ENCODE measurements around the gene DNMBP.
"Not testable (repeated sequence)": the region's sequence is repeated elsewhere in the genome, so short reads cannot be mapped to it uniquely, and the experiment has no call there.

DNMBP gene

GRCh38 chr10:99958806-99959205 lies 50.9 kb downstream of the DNMBP start:
- no peak for DNase-seq (ENCODE audit: extremely low read depth in 1 of 2, low read depth in 1 of 2)

DNA sequence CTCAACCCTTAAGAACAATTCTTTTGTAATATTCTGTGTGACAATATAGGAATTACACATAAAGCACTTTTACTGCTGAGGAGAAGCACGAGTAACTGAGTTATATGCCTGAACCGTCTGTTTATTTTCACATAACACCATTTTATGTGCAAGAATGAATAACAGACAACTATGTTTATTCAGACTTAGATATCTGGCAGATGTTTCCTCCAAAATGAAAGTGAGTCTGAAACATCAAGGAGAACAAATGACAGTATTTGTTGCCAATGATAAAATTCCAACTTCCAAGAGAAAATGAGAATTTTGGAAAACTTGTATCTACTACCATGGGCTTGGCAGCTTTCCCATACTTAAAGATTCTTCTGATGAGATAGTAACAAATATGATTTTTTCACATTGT lies 51.4 kb downstream of the DNMBP start:
- no peak for DNase-seq (ENCODE audit: extremely low read depth in 1 of 2, low read depth in 1 of 2)

DNA sequence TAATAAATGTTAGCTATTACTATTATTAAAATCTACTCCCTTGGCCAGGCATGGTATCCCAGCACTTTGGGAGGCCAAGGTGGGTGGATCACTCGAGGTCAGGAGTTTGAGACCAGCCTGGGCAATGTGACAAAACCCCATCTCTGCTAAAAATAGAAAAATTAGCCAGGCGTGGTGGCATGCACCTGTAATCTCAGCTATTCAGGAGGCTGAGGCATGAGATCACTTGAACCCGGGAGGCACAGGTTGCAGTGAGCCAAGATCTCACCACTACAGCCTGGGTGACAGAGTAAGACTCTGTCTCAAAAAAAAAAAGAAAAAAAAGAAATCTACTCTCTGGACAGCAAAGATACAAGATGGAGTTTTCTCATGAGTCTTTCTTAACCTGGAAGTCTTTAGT lies 56.2 kb downstream of the DNMBP start:
- DNase-seq (ENCODE audit: extremely low read depth in 1 of 2, low read depth in 1 of 2): not testable (repeated sequence)

DNA sequence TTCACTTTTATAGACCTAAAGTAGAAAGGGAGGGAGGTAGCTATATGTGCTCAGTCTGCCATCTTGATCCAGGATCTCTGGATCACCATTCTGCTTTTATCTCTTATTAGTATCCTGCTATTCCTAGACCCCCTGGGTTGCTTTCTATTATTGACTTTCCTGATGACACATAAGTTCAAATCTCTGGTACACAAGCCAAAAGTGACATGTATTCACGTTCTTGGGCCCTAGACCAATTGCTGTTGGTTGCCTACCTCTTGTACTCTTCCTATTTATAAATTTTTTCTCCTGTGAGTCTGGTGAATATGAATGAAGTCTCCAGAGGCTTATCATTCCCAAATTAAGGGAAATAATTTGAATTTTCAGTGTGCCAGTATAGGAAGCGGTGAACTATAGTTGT lies 56.9 kb downstream of the DNMBP start:
- no peak for DNase-seq (ENCODE audit: extremely low read depth in 1 of 2, low read depth in 1 of 2)

GRCh38 chr10:99946051-99946450 lies 63.7 kb downstream of the DNMBP start:
- DNase-seq (ENCODE audit: extremely low read depth in 1 of 2, low read depth in 1 of 2): not testable (repeated sequence)

GRCh38 chr10:99945263-99945662 lies 64.5 kb downstream of the DNMBP start:
- no peak for DNase-seq (ENCODE audit: extremely low read depth in 1 of 2, low read depth in 1 of 2)

DNA sequence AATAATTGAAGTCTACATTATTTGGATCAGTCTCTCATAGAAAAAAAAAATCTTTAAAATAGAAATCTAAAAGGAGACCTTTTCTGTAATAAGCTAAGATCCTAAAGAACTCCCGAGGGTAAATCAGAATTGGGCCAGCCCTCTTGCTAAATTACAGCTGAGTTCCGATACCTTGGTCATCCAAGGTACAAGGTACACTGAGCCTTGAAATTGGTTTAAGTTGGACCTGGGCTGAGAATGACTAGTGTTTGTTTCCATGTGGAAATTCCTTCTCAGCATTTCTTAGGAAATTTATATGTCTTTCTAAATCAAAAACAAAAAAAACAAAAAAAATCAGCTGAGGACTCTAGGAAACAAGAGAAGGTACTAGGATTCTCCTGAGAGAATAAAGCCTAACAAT lies 64.9 kb downstream of the DNMBP start:
- DNase-seq (ENCODE audit: extremely low read depth in 1 of 2, low read depth in 1 of 2): no peak

GRCh38 chr10:99943908-99944307 lies 65.8 kb downstream of the DNMBP start:
- DNase-seq (ENCODE audit: extremely low read depth in 1 of 2, low read depth in 1 of 2): no peak

DNA sequence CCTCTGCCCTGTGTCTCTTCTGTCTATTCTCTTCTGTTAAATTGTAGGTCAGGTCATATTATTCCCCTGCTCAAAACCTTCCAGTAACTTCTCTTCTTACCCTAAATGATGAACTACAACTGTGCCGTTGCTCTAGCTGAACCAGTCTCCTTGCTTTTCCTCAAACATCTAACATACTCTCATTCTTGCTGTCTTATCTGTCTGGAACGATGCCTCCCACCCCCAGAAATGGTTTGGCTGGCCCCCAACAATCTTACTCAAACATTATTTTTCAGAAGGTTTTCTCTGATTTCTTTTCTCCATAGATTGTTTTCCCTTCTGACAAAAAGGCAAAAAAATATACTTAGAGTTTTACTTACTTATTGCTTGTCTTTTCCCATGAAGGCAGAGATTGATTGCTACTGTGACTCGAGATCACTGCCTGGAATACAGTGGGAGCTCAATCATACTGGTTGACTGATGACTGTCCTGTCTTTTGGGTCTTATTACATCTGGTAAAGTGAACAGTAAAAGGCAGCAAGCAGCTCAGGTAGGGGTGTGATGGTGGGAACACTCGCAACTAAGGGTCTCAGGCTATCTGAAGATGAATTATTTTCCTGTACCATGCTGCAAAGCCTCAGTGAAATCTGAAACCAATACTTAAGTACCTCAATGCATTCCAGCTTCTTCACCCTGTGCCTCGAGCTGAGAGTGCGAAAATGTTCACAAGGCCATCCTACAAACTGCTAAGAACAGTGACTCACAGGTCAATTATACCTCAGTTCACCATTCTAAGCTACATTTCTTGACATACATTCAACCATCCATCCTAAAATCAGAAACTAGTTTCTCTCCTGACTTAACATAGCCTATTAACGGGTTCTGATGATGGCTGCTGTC lies 67.6 kb downstream of the DNMBP start:
- DNase-seq (ENCODE audit: extremely low read depth in 1 of 2, low read depth in 1 of 2): no peak

DNA sequence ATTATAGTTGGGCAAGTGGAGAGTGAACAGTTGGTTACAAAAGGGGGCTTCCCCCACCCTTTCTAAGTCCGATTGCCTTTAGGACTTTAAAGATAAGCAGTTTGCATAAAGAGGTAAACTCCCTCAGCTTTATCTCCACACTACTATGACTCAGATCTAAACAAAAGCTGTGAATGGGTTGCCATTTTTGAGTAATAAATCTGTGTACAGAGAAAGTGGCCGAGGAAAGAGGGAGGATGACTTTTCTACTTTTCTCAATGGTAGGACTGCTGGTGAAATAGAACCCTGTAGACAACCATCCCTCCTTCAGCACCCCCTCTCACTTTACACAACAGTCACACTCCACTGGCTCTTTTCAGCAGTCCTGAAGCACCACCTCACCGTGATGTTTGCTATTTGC lies 71.2 kb downstream of the DNMBP start:
- no peak for DNase-seq (ENCODE audit: extremely low read depth in 1 of 2, low read depth in 1 of 2)

GRCh38 chr10:99937630-99938029 lies 72.1 kb downstream of the DNMBP start:
- no peak for DNase-seq (ENCODE audit: extremely low read depth in 1 of 2, low read depth in 1 of 2)

- DNase-seq (ENCODE audit: extremely low read depth in 1 of 2, low read depth in 1 of 2): not testable (repeated sequence)
Observed at GRCh38 chr10:99932203-99932957, 77.4 kb downstream of the DNMBP start.

GRCh38 chr10:99930731-99931550 lies 78.8 kb downstream of the DNMBP start:
- no peak for DNase-seq (ENCODE audit: extremely low read depth in 1 of 2, low read depth in 1 of 2)

DNA sequence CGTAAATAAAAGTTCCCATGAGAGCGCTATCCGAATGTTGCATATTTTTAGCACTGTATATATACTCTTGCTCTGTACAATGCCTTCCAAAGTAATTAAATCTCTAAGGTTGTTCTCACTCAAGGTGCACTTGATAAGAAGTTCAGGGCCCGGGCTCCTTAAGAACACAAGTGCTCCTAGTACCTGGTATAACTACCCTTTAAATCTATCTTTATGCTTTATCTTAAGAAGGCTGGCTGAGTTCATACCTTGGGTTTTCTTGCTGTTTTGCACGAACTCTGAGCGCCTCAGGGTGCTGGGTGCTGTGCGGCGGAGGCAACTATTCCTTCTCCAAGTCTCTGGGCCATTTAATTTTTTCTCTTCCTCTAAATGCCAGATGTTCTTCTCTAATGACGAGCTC lies 80.4 kb downstream of the DNMBP start:
- DNase-seq (ENCODE audit: extremely low read depth in 1 of 2, low read depth in 1 of 2): no peak

GRCh38 chr10:99927721-99928280 lies 81.9 kb downstream of the DNMBP start:
- DNase-seq (ENCODE audit: extremely low read depth in 1 of 2, low read depth in 1 of 2): no peak

- no peak for DNase-seq (ENCODE audit: extremely low read depth in 1 of 2, low read depth in 1 of 2)
Observed at GRCh38 chr10:99926925-99927720, 82.6 kb downstream of the DNMBP start.

DNA sequence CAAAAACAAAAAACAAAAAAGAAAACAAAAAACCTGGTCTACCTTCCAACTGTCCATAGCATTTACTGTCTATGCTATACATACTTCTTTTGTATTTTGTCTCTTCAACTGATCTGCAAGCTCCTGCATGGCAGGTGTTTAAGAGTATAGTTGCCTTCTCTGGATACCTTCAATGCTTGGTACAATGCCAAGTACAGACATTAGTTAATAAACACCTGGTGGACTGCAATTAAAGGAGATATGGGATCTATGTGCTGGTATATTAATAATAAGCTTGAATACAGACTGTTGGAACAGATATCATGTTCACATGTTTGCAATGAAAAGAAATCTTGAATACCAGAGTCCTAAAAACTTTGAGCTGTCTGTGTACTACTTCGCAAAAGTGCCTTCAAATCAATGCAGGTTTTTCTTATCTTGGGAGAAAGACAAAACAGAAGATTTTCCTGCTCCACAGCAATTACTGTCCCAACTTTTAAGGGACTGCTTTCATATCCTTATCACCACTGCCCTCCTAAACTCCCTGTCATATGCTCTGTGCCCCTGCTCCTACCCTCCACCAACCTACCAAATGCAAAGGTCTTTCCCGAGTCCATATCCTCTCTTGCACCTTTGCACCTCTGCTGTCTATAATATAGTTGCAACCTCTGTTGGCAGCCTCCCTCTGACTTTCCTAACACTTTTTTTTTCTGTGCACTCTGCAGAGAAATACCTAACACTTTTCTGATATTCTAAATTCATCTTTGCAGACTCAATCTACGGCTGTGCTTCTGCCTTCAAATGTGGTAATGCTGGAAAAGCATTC lies 85.1 kb downstream of the DNMBP start:
- DNase-seq (ENCODE audit: extremely low read depth in 1 of 2, low read depth in 1 of 2): no peak

GRCh38 chr10:99921948-99922347 lies 87.8 kb downstream of the DNMBP start:
- no peak for DNase-seq (ENCODE audit: extremely low read depth in 1 of 2, low read depth in 1 of 2)

DNA sequence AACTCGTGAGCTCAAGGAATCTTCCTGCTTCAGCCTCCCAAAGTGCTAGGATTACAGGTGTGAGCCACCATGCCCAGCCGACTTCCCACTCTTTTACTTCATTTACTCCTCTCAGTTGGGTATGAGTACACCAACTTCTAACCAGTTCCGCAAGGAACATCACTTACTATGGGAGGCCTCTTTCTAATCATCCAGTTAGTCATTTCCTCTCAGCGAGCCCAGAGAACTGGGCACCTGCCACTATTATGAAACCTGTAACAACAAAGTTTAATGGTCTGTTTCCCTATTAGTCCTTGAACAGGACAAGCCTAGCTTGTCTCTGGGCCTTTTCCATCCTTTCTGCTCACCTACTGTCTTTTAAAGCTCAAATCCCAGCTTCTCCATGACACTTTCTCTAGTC lies 88.8 kb downstream of the DNMBP start:
- no peak for DNase-seq (ENCODE audit: extremely low read depth in 1 of 2, low read depth in 1 of 2)
